NCI-H146 (cell line): ENCODE results near the gene CGN.

Source experiments
- DNase-seq: peaks from one replicate; lab custom pipeline; 2025; lab: John Stamatoyannopoulos, UW

Gene CGN

GRCh38 chr1:151510957-151511635, at the start of gene CGN:
Gene CGN, plus strand, starts transcription at chr1:151511387. Its CDS starts 7,133 bp downstream, at chr1:151518520.
- DNase-seq = peak; percentile 98

- DNase-seq = no peak
These were observed 49.5 kb upstream of the CGN start for GRCh38 chr1:151461694-151462093.

- no peak for DNase-seq
These were observed 46.2 kb upstream of the CGN start for GRCh38 chr1:151465026-151465425.

- DNase-seq = peak; percentile 70
These were observed 38.1 kb upstream of the CGN start for GRCh38 chr1:151472856-151473731.

GRCh38 chr1:151474745-151475144, 36.4 kb upstream of the CGN start:
- no peak for DNase-seq

- no peak for DNase-seq
These were observed 36.0 kb upstream of the CGN start for GRCh38 chr1:151475175-151475574.

GRCh38 chr1:151476083-151476482, 35.1 kb upstream of the CGN start:
- no peak for DNase-seq

GRCh38 chr1:151477066-151477465, 34.1 kb upstream of the CGN start:
- DNase-seq = no peak

GRCh38 chr1:151478140-151478812, 32.9 kb upstream of the CGN start:
- DNase-seq = no peak

GRCh38 chr1:151478923-151479322, 32.3 kb upstream of the CGN start:
- no peak for DNase-seq

GRCh38 chr1:151479462-151479861, 31.7 kb upstream of the CGN start:
- DNase-seq = no peak

- no peak for DNase-seq
These were observed 29.2 kb upstream of the CGN start for GRCh38 chr1:151482017-151482416.

- no peak for DNase-seq
These were observed 25.4 kb upstream of the CGN start for GRCh38 chr1:151485685-151486255.

- no peak for DNase-seq
These were observed 24.6 kb upstream of the CGN start for GRCh38 chr1:151486557-151486956.

- no peak for DNase-seq
These were observed 19.5 kb upstream of the CGN start for GRCh38 chr1:151491641-151492040.

GRCh38 chr1:151492120-151492519, 19.1 kb upstream of the CGN start:
- no peak for DNase-seq

GRCh38 chr1:151493042-151493441, 18.1 kb upstream of the CGN start:
- no peak for DNase-seq

- DNase-seq = peak; percentile 33
These were observed 16.4 kb upstream of the CGN start for GRCh38 chr1:151494741-151495281.

- DNase-seq = no peak
These were observed 15.9 kb upstream of the CGN start for GRCh38 chr1:151495316-151495715.

- DNase-seq = no peak
These were observed 11.8 kb upstream of the CGN start for GRCh38 chr1:151499365-151499764.

- DNase-seq = no peak
These were observed 11.3 kb upstream of the CGN start for GRCh38 chr1:151499930-151500329.

GRCh38 chr1:151501474-151501873, 9.7 kb upstream of the CGN start:
- no peak for DNase-seq
